Central memory CD8-positive, alpha-beta T cell (primary cell): ENCODE measurements around the gene RSPO3.

ENCODE experiments used
- ATAC-seq: fragments of 150-1000 bp; cut with Tn5 transposase; replicated peaks from 2 replicates; pipeline ENCODE4 v1.10.0; 2022; ENCODE audit warnings: mild to moderate bottlenecking, moderate FRiP score, moderate number of reproducible peaks; ENCODE audit not compliant: poor library complexity, severe bottlenecking; ENCODE audit errors: extremely low read depth
- DNase-seq, 2 donors: peaks; one replicate each; pipeline ENCODE4 v3.0.0; 2021; ENCODE audit warnings: low spot score in 2 of 2
- H3K27ac Mint-ChIP-seq: one replicate; pipeline ENCODE4 v1.8.0; 2022; ENCODE audit warnings: low read depth, mild to moderate bottlenecking, moderate library complexity, mixed read lengths
- H3K27me3 Mint-ChIP-seq: one replicate; pipeline ENCODE4 v1.8.0; 2022; ENCODE audit warnings: mixed read lengths
- H3K36me3 Mint-ChIP-seq: one replicate; pipeline ENCODE4 v1.8.0; 2022; ENCODE audit warnings: mild to moderate bottlenecking, moderate library complexity, mixed read lengths; ENCODE audit not compliant: insufficient read depth
- H3K4me1 Mint-ChIP-seq: one replicate; pipeline ENCODE4 v1.8.0; 2022; ENCODE audit warnings: mixed read lengths
- H3K4me3 Mint-ChIP-seq: one replicate; pipeline ENCODE4 v1.8.0; 2022; ENCODE audit warnings: mild to moderate bottlenecking, moderate library complexity, mixed read lengths
- H3K9me3 Mint-ChIP-seq: one replicate; pipeline ENCODE4 v1.8.0; 2022; ENCODE audit warnings: mixed read lengths

Gene RSPO3

GRCh38 chr6:127178746-127179145, 60.3 kb downstream of the RSPO3 start:
- DNase-seq (no peak), ATAC-seq (no peak)
- H3K9me3 Mint-ChIP-seq = no peaks in the 10 kb centered on the region
- peaks cover 2% of the 10 kb centered on the region for H3K36me3 Mint-ChIP-seq
- H3K4me1 Mint-ChIP-seq = no peaks in the 10 kb centered on the region
- peaks cover 33% of the 10 kb centered on the region for H3K27me3 Mint-ChIP-seq
- H3K4me3 Mint-ChIP-seq = no peak overlapping the region
- no peak overlapping the region for H3K27ac Mint-ChIP-seq

GRCh38 chr6:127180426-127180825, 62.0 kb downstream of the RSPO3 start:
- Mint-ChIP-seq H3K4me3 (no peak overlapping the region), H3K27ac (no peak overlapping the region), H3K27me3 (peaks cover 39% of the 10 kb centered on the region), H3K36me3 (no peaks in the 10 kb centered on the region), H3K9me3 (no peaks in the 10 kb centered on the region), H3K4me1 (no peaks in the 10 kb centered on the region)
- ATAC-seq (no peak), DNase-seq (no peak)

GRCh38 chr6:127182501-127182900, 64.0 kb downstream of the RSPO3 start:
- no peaks in the 10 kb centered on the region for H3K36me3 Mint-ChIP-seq
- H3K27me3 Mint-ChIP-seq = peaks cover 31% of the 10 kb centered on the region
- H3K4me1 Mint-ChIP-seq = no peaks in the 10 kb centered on the region
- no peak overlapping the region for H3K4me3 Mint-ChIP-seq
- no peak for ATAC-seq
- H3K27ac Mint-ChIP-seq = no peak overlapping the region
- no peaks in the 10 kb centered on the region for H3K9me3 Mint-ChIP-seq
- no peak for DNase-seq

- Mint-ChIP-seq H3K27ac (no peak overlapping the region), H3K36me3 (no peaks in the 10 kb centered on the region), H3K4me1 (no peaks in the 10 kb centered on the region), H3K9me3 (no peaks in the 10 kb centered on the region), H3K27me3 (peaks cover 18% of the 10 kb centered on the region), H3K4me3 (no peak overlapping the region)
- ATAC-seq (no peak), DNase-seq (no peak)
Observed at GRCh38 chr6:127185437-127185995, 67.0 kb downstream of the RSPO3 start.

- Mint-ChIP-seq H3K27ac (no peak overlapping the region), H3K36me3 (no peaks in the 10 kb centered on the region), H3K9me3 (no peaks in the 10 kb centered on the region), H3K27me3 (peaks cover 18% of the 10 kb centered on the region), H3K4me3 (no peak overlapping the region), H3K4me1 (no peaks in the 10 kb centered on the region)
- no peak for DNase-seq
- ATAC-seq = no peak
Observed at GRCh38 chr6:127186889-127187288, 68.4 kb downstream of the RSPO3 start.

GRCh38 chr6:127188744-127189143, 70.3 kb downstream of the RSPO3 start:
- Mint-ChIP-seq H3K4me1 (no peaks in the 10 kb centered on the region), H3K9me3 (no peaks in the 10 kb centered on the region), H3K36me3 (no peaks in the 10 kb centered on the region), H3K27ac (no peak overlapping the region), H3K4me3 (no peak overlapping the region), H3K27me3 (peaks cover 5% of the 10 kb centered on the region)
- ATAC-seq (no peak), DNase-seq (no peak)

GRCh38 chr6:127190552-127190951, 72.1 kb downstream of the RSPO3 start:
- no peaks in the 10 kb centered on the region for H3K4me1 Mint-ChIP-seq
- no peaks in the 10 kb centered on the region for H3K9me3 Mint-ChIP-seq
- no peak overlapping the region for H3K4me3 Mint-ChIP-seq
- H3K27me3 Mint-ChIP-seq = no peaks in the 10 kb centered on the region
- ATAC-seq (no peak), DNase-seq (no peak)
- H3K36me3 Mint-ChIP-seq = no peaks in the 10 kb centered on the region
- no peak overlapping the region for H3K27ac Mint-ChIP-seq

GRCh38 chr6:127191716-127192115, 73.2 kb downstream of the RSPO3 start:
- Mint-ChIP-seq H3K4me1 (no peaks in the 10 kb centered on the region), H3K27ac (no peak overlapping the region), H3K36me3 (no peaks in the 10 kb centered on the region), H3K27me3 (no peaks in the 10 kb centered on the region), H3K9me3 (no peaks in the 10 kb centered on the region), H3K4me3 (no peak overlapping the region)
- ATAC-seq = no peak
- DNase-seq = no peak

- no peak overlapping the region for H3K27ac Mint-ChIP-seq
- no peak for ATAC-seq
- no peaks in the 10 kb centered on the region for H3K4me1 Mint-ChIP-seq
- H3K9me3 Mint-ChIP-seq = no peaks in the 10 kb centered on the region
- no peaks in the 10 kb centered on the region for H3K36me3 Mint-ChIP-seq
- H3K27me3 Mint-ChIP-seq = no peaks in the 10 kb centered on the region
- DNase-seq = no peak
- H3K4me3 Mint-ChIP-seq = no peak overlapping the region
Observed at GRCh38 chr6:127192911-127193541, 74.6 kb downstream of the RSPO3 start.

GRCh38 chr6:127195833-127196232, 77.4 kb downstream of the RSPO3 start:
- Mint-ChIP-seq H3K9me3 (no peaks in the 10 kb centered on the region), H3K27me3 (peaks cover 7% of the 10 kb centered on the region), H3K36me3 (no peaks in the 10 kb centered on the region), H3K4me1 (no peaks in the 10 kb centered on the region), H3K27ac (no peak overlapping the region), H3K4me3 (no peak overlapping the region)
- ATAC-seq (no peak), DNase-seq (no peak)

GRCh38 chr6:127198549-127198948, 80.1 kb downstream of the RSPO3 start:
- DNase-seq = no peak
- Mint-ChIP-seq H3K27ac (no peak overlapping the region), H3K4me1 (no peaks in the 10 kb centered on the region), H3K4me3 (no peak overlapping the region), H3K9me3 (no peaks in the 10 kb centered on the region), H3K36me3 (no peaks in the 10 kb centered on the region), H3K27me3 (peaks cover 17% of the 10 kb centered on the region)
- no peak for ATAC-seq

- Mint-ChIP-seq H3K4me1 (no peaks in the 10 kb centered on the region), H3K36me3 (no peaks in the 10 kb centered on the region), H3K27ac (no peak overlapping the region), H3K27me3 (peaks cover 24% of the 10 kb centered on the region), H3K4me3 (no peak overlapping the region), H3K9me3 (no peaks in the 10 kb centered on the region)
- ATAC-seq (no peak), DNase-seq (no peak)
Observed at GRCh38 chr6:127199470-127199869, 81.0 kb downstream of the RSPO3 start.

- DNase-seq (no peak), ATAC-seq (no peak)
- no peaks in the 10 kb centered on the region for H3K4me1 Mint-ChIP-seq
- H3K9me3 Mint-ChIP-seq = no peaks in the 10 kb centered on the region
- H3K36me3 Mint-ChIP-seq = no peaks in the 10 kb centered on the region
- H3K4me3 Mint-ChIP-seq = no peak overlapping the region
- no peak overlapping the region for H3K27ac Mint-ChIP-seq
- H3K27me3 Mint-ChIP-seq = peaks cover 30% of the 10 kb centered on the region
Observed at GRCh38 chr6:127200114-127200513, 81.6 kb downstream of the RSPO3 start.
